GM18909 (cell line): ENCODE results near the gene NAA10.

Source experiments
- ATAC-seq: cut with Tn5 transposase; IDR thresholded peaks from one replicate; pipeline ENCODE4 v1.9.1; 2021; ENCODE audit warnings: mild to moderate bottlenecking; ENCODE audit not compliant: unreplicated experiment, poor library complexity

Gene NAA10

GRCh38 chrX:153967536-153968224 lies 32.8 kb upstream of the NAA10 start:
- no peak for ATAC-seq

DNA sequence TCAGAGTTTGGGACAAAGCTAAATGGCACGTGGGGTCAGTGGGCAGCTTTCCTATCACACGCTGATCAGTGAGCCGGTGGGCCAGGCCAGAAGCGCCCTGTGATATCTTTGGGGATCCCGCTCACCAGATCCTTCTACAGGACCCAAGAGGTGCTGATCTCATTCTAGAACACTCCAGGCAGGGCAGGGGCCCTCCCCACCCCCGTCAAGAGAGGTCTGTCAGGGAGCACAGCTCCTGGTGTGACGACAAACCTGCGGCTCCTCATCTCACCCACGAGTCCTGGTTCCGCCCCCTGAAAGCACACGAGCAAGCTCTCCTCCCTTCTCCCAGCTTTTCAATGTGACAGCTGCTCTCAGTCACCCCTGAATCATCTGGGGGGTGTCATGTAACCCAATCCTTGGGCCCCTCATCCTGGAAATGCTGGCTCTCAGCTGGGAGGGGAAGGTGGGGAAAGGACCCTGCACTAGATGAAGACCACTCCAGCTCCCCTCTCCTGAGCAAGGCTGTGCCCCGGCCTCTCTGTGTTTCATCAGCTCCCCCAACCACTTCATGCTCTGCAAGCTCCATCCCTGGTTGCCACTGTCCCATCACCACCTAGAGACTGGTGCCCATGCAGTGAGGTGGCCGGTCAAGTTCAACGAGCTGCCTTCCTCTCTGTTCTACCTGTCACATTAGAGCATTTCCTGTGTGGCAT lies 32.2 kb upstream of the NAA10 start:
- ATAC-seq = no peak

DNA sequence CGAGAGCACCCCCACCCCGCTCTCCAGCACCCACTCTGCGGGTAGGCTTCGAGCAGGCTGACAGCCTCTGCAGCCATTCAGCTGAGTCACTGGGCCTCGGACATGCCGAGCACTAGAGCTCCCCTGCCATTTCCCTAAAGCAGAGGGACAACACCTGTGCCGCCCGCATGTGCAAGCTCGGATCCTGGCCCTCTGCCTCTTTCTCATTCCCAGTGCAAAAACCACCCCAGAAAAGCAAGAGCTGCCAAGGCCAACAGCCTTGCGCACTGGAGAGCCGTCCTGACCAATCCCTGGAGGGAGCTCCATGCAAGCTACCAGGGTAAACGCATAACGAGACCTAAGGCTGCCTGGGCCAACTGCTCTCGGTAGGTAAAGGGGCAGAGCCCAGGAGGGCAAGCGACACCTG lies 31.4 kb upstream of the NAA10 start:
- no peak for ATAC-seq

DNA sequence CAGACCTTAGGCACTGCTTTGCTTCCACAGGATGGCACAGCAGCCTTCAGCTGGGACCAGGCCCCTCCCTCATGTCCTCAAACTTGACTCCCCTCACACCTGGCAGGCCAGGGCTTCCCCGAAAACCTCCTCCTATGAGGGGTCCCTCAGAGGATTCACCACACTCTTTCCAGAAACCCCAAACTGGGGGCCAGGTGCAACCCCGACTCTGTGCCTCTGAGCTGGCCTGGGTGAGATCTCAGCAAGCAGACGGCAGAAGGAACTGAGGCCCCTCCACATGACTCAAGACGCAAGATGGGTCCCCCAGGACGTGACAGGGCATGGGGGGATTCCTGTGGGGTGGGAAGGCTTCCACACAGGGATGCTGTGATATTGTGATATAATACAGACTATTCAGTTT lies 30.6 kb upstream of the NAA10 start:
- no peak for ATAC-seq

DNA sequence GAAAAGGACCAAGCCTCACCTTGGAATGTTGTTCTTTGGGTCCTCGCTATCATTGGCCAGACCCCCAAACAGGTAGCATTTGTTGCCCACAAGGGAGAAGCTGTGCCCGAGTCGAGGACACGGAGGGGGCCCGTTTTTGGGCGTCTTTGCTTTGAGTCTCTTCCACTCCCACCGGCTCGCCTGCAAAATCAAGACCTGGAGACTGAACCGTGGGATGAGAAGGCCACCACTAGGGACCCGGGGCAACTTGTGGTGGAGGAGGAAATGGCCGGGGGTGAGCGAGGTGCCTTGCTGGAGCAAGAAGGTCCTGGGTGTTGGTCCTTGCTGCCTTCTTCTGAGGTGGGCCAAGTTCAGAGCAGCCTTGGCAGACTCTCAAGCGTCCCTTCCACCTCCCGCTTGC lies 29.3 kb upstream of the NAA10 start:
- no peak for ATAC-seq

- ATAC-seq = no peak
Observed at GRCh38 chrX:153963546-153963945, 28.7 kb upstream of the NAA10 start.

GRCh38 chrX:153961292-153961691 lies 26.5 kb upstream of the NAA10 start:
- ATAC-seq = no peak

DNA sequence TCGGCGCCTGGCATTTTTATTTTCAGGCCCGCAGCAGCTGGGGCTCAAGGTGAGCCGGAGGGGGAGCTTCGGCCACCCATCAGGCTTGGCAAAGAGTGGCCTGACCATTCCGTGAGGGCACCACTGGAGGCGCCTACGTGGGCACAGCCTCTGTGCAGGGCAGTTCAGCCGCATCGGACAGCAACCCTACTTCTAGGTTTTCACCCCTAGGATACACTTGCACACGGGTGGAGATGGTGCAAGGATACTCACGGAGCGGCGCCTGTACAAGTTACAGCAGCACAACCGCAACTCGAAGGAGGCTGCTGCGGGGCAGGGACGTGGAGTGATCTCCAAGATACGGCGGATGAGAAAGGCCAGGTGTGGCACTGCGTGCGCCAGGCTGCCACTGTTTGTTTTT lies 25.9 kb upstream of the NAA10 start:
- no peak for ATAC-seq

DNA sequence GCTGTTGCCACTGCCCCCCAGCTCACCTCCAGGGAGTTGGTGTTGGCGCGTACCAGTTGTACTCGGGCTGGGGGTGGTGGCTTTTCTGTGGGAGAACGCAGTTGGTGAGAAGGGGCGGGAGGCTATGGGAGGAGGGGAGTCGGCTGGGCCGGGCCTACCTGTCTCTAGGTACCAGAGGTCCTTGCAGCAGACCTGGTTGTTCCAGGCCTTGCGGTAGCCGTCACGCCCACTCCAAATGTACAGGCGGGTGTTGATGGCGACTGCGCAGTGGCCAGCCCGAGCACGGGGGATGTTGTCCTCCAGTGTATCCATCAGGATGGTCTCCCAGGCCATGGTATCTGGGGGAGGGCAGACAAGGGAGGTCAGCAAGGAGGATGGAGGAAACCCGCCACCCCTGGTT lies 25.2 kb upstream of the NAA10 start:
- ATAC-seq = no peak

DNA sequence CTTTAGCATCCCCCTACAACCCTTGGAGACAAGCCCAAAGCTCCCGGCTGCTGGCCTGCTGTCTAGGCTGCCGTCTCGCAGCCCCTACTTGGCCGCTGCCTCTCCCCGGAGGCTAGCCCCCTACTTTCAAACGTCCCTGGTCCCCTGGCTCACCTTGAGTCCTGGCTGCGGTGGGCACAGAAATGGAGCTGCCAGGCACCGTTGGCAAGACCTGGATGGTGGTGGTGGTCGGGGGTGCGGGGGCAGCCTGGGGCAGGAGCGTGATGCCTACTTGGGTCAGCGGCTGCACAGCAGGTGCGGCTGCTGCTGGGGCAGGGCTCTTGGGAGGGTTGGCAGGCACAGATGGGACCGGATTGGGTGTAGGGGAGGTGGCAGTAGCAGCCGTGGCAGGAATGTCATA lies 24.8 kb upstream of the NAA10 start:
- ATAC-seq = no peak

GRCh38 chrX:153958605-153959004 lies 23.8 kb upstream of the NAA10 start:
- no peak for ATAC-seq

DNA sequence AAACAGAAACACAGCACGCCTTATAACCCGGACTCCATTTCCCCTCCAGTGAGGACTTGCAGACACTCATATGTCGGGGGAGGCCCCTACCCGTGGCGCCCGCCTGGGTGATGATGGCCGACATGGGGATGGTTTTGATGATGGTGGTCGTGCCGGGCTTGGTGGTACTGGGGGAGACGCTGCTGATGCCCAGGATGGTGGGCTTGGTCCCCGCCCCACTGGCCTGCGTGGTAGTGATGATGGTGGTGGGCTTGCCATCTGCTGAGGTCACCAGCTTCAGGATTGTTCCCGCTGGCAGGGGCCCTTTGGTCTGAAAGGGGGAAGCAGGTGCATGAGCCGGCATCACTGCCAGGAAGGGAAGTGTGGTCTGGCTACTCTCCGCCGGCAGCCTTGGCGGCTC lies 22.4 kb upstream of the NAA10 start:
- ATAC-seq = no peak

DNA sequence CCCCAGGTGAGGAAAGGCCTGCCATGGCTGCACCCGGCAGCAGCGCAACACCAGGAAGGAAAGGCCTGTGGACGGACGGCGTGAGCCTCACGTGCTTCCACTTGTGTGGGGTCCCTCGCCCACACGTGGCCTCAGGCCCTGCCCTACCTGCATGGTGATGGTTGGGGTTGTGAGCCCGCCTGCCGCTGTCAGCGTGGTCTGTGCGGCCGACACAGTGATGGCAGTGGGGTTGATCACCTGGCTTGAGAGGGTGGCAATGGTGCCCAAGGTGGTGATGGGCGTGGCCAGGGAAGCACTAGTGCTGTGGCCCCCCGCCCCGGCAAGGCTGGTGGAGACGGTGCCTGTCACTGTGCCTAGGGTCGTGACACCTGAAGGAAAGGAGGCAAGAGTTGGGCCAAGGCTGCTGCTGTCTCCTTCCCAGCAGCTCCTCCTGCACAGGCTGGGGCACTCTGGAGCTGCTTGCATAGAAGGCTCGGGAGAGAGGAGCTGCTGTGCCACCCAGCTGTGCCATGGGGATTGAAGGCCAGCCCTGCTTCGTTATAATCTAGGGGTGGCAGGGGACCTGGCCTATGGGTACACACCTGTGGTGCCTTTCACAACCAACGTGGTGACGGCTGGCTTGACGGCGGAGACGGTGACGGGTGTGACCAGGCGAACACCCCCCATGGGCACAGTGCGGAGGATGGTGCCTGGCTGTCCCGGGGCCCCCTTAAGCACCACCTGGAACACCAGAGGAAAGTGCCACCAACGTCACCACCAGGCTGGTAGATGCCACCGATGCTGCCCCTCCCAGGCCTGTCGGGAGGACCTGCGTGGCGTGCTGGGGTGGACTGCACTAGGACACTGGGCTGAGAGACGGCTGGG lies 21.4 kb upstream of the NAA10 start:
- no peak for ATAC-seq

DNA sequence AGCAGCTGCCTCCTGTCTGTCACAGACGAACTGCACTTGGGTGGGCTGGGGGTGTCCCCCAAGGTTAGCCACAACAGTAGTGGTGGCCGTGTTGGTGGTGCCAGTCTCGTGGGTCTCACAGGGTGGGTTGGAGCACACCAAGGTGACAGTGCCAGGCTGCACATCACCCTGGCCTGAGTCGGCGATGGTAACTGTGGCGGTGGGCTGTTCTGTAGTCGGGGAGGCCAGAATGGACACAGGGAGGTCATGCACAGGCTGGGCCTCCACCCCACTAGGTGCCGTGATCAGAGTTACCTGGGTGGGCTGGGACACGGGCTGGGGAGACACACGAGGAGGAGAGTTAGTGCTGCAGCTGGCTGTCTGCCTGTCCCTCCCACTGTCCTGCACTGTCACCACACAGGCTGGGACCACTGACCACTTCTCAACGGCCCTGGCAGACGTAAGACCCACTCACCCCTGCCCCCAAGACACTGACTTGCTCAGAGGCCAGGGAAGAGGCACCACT lies 20.4 kb upstream of the NAA10 start:
- no peak for ATAC-seq

DNA sequence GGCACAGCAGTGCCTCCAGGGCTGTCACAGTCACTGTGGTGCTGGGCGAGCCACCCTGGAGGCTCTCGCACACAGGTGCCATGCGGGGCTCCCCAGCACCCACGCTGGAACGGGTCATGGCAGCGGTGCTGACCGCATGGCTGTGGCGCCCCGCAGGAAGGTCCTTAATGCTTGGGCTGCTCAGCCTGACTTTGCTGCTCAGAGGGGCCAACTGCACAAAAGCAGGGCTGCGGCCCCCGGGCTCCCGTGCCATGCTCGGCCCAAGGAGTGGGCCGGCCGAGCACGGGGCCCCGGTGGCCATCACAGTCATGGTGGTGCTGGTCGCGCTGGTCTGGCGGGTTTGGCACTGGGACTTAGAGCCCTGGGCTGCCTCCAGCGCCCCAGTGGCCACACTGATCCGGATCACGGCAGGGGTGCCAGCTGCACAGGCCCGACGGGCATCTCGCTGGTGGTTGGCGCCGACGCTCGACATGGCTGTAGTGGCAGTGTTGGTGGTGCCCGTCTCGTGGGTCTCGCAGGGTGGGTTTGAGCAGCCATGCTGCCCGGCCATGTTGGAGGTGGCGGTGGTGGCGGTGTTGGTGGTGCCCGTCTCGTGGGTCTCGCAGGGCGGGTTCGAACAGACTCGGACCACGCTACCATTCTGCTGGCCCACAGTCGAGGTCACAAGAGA lies 19.9 kb upstream of the NAA10 start:
- no peak for ATAC-seq

- no peak for ATAC-seq
Observed at GRCh38 chrX:153953892-153954557, 19.2 kb upstream of the NAA10 start.

- peak; percentile 62 for ATAC-seq
Observed at GRCh38 chrX:153953342-153953830, 18.5 kb upstream of the NAA10 start.

DNA sequence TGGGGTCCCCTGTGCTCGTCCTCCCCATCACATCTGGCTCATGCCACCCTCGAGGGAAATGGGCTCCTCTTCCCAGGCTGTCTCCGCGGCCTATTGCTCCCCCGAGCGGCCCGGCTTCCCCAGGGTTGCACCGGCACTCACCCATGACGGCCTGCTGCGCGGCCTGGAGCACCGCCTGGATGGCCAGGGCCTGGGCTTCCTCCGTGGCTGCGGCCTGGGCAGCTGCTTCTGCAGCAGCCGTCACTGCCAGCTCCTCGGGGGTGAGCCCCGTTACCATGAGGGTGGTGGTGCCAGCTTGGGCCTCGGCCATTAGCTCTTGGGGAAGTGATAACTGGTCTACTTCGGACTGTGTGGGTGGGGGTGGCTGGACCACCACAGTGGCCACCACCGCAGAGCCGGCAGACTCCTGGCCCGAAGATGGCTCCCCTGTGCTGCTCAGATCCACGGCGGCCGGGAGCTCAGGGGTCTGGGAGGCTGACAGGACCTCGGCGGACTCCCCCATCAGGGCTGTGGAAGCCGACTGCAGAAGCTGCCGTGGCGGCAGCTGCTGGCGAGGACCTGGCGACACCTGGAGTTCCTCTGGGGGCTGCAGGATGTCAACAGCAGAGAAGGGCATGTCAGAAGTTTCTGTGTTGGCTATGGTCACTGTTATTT lies 17.7 kb upstream of the NAA10 start:
- no peak for ATAC-seq

DNA sequence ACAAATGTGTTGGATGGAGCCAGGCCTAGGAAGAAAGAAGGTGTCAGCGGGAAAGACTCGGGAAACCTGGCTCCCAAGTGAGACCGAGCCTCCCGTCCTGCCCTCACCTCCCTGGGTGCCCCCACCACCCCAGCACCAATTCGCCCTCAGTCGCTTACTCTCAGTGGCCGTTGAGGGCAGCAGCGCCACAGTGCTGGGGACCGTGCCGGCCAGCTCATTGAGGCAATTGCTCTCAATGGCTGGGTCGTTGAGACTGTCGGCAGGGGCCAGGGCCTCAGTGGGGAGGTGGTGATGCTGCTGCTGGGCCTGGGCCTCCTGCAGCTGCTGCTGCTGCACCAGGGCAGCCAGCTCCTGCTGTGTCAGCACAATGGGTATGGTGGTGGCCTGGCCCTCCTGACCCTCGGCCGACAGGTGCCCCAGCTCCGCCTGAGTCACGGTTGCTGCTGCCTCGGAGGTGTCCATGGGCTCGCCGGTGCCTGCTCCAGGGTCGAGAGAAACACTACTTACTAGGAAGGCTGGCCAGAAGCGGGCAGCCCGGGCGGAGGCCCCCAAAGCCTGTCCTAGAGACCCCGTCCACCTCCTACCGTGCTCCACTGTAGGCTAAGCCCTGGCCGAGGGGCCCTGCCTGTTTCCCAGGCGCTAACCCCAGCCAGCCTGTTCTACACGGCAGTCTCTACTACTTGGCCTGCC lies 17.0 kb upstream of the NAA10 start:
- no peak for ATAC-seq
